ENCODE data around the gene BOK.
"Not testable (repeated sequence)": the region's sequence is repeated elsewhere in the genome, so short reads cannot be mapped to it uniquely, and the experiment has no call there.

Gene BOK

DNA sequence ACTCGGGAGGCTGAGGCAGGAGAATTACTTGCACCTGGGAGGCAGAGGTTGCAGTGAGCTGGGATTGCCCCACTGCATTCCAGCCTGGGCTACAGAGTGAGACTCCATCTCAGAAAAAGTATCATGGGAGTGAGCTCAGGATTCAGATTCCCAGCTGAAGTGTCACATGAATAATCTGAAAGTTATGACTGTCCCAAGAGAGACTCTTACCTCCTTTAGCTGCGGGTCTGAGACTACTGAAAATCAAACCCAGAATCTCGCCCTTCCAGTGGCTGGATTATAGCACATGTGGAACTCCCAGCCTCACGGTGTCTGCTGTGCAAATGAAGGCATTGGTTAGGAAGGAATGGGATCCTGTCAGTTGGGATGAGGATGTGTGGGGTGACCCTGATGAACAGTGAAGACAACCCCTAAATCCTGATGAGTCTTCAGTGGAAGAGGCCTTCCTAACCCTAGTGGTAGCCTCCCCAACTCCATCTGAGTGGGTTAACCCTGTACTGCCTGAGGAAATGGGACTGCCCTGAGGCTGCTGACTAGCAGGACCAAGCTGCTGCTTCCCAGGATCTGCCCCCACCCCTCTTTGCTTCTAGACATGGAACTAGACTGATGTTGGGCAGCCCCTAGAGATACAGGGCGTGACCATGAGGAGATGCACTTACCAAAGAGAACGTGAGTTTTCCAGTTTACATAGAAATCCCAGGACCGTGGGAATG is 16.5 kb downstream of the BOK start:
- no peak for DNase-seq

DNA sequence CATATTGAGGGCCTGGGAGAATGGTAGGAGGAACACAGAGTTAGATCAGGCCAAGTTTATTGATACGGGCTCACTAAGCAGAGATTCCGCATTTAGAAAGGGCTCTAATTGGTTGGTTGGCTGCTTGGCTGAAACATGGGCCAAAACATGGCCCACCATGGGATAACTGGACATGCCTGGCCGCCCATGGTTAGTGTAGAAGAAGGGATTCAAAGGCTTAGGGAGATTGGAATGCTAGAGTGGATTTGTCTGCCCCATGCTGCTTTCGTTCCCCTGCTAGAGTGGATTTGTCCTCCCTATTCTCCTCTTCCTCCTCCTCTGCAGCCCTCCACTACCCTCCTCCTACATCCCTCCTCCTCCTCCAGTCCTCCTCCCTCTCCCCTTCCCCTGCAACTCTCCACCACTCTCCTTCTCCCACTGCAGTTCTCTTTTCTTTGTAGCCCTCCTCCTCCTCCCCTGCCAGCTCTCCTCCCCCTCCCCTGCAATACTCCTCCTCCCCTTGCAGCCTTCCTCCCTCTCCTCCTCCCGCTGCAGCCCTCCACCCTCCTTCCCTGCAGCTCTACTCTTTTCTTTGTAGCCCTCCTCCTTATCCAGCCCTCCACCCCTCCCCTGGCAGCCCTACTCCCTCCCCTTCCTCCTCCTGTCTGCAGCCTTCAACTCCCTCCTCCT is 17.2 kb downstream of the BOK start:
- DNase-seq: no peak

DNA sequence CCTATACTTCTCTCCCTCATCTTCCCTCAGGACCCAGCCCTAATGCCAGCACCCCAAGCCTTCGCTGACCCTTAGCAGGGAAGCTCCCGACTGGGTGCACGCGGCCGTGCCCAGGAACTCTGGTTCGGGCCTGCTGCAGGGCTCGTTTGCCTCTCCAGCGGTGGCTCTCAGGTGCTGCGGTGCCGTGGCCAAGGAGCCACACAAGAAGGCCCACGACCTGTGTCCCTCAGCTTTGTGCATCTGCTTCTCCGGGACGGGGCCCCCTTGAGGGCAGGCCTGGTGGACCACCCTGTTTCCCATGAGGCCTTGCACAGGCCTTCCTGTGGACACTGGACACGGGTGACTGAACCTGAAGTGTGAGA is 17.7 kb downstream of the BOK start:
- DNase-seq: no peak

DNA sequence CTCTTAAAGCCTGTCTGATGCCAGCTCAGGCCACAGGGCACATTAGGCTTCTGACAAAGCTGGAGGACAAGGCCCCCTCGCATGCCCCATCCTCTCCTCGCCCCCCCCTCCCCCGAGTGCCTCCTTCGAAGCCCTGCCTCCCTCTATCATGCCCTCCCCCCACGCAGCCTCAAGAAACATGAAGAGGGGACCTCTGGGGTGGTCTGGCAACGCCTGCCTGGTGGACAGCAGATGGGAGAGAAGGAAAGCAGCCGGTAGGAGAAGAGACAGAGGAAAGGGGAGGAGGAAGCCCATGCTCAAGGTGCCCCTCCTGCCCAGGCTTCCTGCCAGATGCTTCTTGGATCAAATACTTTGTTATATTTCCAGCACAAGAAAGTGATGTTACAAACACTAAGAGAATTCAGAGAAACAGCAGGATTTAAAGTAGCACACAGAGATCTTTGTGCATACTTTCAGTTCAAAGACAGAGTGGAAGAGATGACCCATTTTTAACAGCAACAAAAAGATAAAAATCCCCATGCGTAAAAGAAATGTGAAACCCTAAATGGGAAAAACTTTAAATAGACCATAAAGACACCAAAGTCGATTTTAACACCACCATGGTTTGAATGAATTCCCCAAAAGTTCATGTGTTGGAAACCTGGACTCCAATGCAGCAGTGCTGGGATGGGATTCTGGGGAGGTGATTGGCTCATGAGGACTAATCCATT is 19.0 kb downstream of the BOK start:
- DNase-seq: no peak

DNA sequence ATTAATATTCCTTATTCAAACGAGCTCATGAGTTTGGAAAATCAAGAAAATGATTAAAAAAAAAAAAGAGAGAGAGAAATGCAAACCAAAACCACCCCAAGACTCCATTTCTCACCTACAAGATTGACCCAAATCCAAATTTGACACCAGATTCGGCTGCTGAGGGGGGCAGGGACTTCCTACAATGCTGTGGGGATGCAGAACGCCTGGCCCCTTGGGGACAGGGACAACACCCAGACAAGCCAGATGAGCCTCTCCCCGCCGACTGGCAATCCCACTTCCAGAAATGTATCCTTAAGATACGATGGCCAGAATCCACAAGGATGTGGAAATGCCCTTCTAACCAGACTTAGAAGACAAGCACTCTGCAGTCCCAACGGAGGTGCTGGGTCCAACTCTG is 20.7 kb downstream of the BOK start:
- no peak for DNase-seq

DNA sequence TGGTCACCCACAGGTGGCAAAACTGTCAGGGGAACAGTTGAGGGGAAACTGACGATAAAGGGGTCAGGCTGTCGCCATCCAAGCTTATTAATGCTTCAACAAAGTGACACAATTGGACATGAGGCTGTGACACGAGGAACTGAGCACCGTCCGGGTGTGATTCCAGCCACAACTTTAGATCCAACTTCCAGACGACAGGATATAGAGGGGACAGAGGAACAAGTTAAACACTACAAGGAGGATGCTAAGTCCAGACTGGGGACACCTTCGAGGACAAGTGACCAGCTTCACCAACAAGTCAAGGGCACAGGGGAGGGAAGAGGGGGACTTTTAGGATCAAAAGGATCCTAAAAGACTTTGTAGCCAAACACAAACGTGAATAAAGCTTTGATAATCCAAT is 23.8 kb downstream of the BOK start:
- no peak for DNase-seq

DNA sequence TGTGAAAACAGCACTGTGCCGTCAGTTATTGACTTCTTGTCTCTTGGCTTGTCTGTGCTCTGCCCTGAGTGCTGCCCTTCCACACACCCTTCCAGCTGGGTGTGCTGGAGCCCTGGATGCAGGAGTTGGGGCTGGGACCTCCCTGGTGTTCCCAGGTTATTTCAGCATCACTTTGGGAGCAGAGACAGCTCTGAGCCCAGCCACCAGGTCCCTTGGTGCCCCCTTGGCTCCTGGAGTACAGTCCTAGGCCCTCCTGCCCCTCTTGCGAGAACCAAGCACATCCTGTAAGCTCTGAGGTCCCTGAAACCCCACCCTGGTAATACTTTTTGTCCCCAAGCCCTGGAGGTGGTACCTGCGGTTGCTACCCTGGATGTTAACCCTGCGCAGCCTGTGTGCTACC is 24.3 kb downstream of the BOK start:
- no peak for DNase-seq

DNA sequence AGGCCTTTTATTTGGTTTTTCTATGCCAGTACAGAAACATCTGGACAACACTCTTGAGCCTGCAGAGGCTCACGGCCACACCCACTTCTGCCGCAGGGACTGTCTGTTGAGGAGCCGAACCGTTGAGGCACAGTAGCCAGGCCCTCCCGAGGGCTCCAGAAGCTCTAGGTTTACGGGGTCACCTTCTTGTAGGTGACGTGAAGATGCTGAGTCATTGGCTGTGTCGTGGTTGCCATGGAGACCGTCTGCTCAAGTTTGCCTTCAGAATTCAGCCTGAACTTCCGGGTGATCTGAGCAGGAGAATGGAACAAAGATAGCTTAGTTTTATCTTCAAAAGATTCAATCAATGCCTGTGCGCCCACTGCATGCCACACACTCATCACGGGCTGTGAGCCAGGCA is 25.9 kb downstream of the BOK start:
- DNase-seq: no peak

DNA sequence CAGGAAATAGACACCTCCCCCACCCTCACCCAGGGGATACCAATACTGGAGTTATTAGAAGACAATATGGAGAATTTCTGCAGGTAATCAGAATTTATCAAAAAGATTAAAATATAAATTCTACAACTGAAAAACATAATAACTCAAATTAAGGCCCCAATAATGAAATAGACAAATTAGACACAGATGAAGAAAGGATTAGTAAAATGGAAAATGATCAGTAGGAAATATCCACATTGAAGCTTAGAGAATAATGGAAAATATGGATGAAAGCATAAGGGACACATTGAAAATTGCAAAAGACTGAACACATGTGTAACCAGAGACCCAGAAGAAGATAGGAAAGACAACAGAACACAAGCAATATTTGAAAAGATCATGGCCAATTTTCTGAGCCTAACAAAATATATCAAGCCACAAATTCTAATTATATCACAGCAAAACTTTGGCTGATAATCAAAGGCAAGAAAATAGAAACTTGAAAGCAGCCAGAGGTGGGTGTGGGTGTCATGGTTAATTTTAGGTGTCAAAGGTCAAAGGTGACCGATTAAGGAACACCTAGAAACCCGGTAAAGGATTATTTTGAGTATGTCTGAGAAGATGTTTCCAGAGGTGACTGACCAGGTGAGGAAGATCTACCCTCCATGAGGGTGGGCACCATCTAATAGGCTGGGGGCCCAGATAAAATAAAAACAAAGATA is 28.2 kb downstream of the BOK start:
- DNase-seq: no peak

DNA sequence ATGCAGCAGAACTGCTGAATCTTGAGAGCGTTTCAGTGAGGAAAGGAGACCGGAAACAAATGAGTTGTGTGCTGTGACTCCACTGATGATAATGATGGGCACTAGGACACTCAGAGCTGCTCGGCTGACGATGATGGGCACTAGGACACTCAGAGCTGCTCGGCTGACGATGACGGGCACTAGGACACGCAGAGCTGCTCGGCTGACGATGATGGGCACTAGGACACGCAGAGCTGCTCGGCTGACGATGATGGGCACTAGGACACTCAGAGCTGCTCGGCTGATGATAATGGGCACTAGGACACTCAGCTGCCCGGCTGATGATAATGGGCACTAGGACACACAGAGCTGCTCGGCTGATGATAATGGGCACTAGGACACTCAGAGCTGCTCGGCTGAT is 31.3 kb downstream of the BOK start:
- not testable (repeated sequence) for DNase-seq

DNA sequence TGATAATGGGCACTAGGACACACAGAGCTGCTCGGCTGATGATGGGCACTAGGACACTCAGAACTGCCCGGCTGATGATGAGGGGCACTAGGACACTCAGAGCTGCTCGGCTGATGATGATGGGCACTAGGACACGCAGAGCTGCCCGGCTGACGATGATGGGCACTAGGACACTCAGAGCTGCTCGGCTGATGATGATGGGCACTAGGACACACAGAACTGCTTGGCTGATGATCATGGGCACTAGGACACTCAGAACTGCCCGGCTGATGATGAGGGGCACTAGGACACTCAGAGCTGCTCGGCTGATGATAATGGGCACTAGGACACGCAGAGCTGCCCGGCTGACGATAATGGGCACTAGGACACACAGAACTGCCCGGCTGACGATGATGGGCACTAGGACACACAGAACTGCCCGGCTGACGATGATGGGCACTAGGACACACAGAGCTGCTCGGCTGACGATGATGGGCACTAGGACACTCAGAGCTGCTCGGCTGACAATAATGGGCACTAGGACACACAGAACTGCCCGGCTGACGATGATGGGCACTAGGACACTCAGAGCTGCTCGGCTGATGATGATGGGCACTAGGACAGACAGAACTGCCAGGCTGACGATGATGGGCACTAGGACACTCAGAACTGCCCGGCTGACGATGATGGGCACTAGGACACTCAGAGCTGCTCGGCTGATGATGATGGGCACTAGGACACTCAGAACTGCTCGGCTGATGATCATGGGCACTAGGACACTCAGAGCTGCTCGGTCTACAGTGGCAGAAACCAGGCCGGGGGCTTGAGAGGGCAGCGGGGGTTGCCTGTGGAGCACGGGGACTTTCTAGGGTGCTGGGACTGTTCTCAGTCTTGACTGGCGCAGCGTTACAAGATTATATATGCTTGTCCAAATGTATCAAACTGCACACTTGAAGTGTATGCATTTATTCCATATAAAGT is 32.2 kb downstream of the BOK start:
- DNase-seq: not testable (repeated sequence)

DNA sequence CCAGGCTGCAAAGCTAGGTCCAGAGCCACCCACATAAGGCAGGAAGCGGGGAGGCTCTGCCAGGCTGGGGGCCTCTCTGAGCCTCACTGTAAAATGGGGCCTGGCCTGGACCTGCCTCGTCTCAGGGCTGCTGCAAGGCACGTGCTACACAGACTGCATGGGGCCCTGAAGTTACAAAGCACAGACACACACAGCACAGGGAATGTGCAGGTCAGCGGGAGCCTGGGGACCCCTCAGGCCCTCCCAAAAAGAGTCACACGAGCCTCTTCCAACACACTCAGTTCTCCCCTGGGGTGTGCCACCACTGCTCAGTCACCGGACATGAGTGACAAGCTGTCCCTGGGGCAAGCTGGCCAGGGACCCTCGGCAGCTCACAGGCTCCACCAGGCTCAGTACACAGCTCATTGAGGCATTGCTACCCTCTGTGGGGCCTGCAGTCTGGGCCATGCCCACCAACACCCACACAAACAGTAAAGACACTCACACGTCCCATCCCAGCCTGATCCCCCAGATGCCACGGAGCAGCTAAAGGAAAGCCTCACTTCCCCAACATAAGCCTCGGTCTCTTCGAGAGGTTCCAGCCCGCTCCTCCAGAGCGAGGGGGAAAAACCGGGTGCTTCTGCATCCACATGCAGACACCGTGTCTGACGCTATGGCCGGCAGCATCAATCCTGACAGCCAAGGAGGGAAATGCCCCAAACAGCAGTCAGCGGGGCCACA is 33.7 kb downstream of the BOK start:
- no peak for DNase-seq

DNA sequence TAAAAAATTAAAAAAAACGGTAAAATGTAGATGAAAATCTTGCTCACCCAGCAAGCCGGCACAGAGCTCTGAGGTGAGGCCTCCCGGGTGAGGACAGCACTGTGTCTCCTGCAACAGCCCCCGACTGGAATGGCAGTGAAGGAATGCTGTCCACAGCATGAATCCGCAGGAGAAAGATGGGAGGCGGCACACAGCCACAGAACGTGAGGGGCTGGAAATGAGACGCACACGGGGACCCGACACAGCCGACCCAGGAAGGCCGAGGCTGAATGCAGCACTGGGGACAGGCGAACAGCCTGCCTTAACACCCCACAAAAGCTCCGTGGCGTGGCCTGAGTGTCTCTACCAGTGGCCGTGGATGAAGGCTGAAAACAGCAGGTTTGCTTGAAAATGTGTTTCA is 34.7 kb downstream of the BOK start:
- DNase-seq: no peak

DNA sequence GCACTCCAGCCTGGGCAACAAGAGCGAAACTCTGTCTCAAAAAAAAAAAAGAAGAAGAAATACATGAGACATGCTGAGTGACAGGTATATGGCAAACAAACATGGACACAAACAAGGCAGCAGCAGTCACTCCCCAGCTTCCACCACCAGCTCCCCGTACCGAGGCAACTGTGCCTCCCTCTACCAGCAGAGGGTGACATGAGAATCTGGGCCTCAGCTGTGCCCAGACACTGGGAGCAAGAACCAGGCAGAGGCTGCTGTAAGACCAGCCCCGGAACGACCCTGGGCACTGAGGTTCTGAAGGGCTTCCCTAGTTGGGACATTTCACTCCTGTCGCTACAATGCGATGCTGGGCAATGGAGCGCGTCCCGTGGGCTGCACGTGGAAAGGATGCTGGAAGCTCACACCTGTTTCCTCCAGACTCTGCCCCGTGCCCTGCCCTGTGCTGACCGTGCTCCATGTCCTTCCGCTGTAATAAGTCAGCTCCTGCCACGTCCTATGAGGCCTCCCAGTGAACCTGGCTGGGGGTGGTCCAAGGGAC is 37.1 kb downstream of the BOK start:
- peak; percentile 10 for DNase-seq

DNA sequence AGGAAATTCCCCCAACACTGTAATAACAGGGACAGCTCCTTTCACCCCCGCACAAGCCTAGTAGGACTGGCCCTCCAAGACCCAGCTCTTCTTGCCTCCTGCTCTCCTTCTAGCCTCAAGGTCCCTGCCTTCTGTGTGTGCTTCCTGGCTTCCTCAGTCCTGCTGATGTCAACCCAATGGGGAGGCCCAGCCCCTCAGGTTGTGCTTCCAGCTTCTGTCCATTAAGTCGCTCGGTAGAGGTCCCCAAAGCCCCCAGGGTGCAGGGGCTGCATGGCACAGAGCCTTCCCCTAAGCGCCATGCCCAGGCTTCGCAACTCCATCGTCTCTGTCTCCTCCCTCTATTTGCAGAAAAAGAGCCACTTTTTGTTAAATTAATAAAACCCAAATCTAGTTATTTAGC is 39.0 kb downstream of the BOK start:
- no peak for DNase-seq

DNA sequence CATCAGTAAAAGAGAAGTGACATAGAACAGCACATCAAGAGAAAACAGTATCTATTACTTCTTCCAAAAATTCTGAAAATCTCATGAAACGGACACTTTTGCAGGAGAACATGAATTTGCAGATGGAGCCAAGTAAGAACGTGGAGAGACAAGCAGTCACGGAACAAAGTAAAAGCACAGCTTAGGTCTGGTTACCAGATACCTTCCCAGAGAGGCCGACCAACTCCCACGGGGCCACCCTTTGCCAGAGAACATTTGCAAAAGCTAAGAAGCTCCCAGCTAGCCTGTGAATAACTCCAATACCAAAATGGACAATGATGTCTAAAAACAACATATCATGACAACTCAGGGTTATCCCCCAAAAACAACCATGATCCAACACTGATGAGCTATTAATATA is 39.5 kb downstream of the BOK start:
- no peak for DNase-seq

DNA sequence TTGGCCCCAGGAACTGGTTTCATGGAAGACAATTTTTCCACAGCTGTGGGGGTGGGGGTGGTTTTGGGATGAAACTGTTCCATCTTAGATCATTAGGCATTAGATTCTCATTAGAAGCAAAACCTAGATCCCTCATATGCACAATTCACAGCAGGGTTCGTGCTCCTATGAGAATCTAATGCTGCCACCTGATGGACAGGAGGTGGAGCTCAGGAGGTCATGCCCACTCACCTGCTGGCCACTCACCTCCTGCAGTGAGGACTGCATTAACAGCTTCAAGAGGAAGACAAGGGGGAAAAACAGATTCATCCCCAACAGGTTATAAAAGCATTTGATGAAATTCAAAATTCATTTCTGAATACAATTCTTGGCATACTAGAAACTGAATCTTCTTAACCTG is 39.9 kb downstream of the BOK start:
- no peak for DNase-seq

DNA sequence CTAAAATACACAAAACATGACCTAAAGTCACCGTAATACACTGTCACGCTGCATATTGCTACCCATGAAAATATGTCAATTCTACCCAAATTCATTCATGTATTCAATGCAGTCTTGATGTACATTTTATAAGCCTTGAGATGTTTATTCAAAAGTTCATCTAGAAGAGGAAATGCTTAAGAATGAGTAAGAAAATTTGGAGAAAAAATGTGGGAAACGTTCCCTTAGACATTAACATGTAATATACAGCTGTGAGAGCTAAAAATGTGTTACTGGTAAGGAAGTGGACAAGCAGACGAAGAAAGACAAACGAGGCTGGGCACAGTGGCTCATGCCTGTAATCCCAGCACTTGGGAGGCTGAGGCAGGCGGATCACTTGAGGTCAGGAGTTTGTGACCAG is 41.1 kb downstream of the BOK start:
- no peak for DNase-seq

DNA sequence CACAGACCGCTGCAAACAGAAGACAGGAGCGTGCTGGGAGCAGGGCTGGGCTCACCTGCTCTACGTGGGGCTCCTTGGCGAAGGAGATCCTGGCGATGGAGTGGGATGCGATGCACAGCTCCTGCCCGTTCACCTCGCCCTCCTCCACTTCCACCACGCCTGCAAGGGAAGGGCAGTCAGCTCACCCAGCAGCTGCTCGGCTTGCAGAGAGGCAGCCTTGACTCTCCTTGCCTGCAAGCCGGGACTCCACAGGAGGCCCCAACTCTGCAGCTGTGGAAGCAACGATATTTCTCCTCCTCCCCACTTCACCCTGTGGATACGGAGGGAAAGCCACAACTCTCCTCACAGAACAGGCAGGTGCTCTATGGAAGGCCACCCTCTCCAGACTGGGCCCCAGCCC is 43.3 kb downstream of the BOK start:
- no peak for DNase-seq

DNA sequence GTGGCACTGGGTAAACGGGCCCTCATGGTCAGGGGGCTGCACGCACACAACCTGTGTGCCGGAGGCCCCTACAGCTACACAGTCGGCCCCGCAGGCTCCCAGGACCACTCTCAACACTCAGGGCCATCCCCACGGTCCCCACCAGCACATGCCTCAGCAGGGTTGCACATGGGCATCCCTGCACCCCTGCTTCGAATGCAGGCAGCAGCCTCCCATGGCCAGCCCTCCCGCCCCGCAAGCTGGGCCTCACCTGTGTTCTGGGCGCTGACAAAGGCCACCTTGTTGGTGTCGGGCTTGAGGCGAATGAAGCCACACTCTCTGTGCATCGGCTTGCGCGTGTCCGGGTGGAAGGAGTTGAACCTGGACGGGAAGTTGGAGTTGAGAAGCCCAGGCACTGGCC is 44.2 kb downstream of the BOK start:
- no peak for DNase-seq

DNA sequence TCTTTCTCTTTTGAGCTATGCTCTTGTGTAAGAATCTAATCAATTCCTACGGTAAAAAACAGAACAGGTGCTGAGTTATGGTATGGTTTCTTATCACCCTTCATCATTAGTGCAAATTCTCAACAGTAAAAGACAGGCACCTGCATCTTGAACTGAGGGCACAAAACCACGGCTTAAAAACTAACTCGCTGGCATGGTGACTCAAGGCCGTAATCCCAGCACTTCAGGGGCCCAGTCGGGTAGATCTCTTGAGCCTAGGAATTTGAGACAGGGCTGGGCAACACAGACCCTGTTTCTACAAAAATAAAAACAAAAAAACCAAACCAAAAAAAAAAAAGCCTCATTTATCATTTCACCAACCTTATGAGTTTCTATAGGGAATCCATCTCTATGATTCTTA is 45.1 kb downstream of the BOK start:
- no peak for DNase-seq

DNA sequence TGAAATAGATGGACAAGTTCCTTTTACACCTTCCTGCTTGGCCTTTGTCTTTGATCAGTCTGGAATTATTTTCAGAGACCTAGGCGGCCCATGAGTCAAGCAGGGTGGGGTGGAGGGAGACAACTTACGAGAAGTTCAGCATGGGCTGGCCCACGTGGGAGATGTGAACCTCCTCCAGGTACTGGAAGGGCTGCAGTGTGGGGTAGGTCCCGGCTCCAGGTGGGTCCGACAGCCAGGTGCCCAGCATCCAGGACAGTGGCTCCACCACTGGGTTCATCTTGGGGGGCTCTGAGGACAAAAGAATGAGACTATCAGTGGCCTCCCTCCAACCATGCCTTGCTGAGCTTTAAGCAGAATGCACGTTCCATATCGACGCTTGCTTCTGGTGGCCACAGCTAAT is 47.6 kb downstream of the BOK start:
- DNase-seq: no peak
